Stomach (tissue), 19 donors: ENCODE results near the gene RFC2. TPM values are rescaled to one million over a fixed set of nuclear protein-coding genes. Genes with fewer than 3 reads are reported as not detected.
A peak's percentile ranks its signal among the peaks of the same experiment; 100 is the strongest.

Experiments
- DNase-seq, 2 donors: peaks; one replicate each; pipeline versions ENCODE4 v3.0.0 to v3.0.0-alpha.2; 2013 to 2019
- H3K27ac ChIP-seq, 5 donors: fragments of 200-600 bp in 4 of 5; sonication (generic) in 4 of 5; one replicate each; pipeline ENCODE4 v1.5.1; 2013 to 2019; ENCODE audit warnings: mild to moderate bottlenecking in 1 of 5, moderate library complexity in 1 of 5
- H3K27me3 ChIP-seq, 3 donors: fragments of 200-600 bp; sonication (generic); one replicate each; pipeline ENCODE4 v1.5.1; 2017 to 2019; ENCODE audit warnings: mixed run types in 1 of 3
- H3K36me3 ChIP-seq, 4 donors: fragments of 200-600 bp; sonication (generic); 1 replicate in 3 of 4; 2 replicates in 1 of 4; pipeline ENCODE4 v1.5.1; 2016 to 2019
- H3K4me1 ChIP-seq, 4 donors: fragments of 200-600 bp; sonication (generic); one replicate each; pipeline ENCODE4 v1.5.1; 2016 to 2019
- H3K4me3 ChIP-seq, 4 donors: fragments of 200-600 bp; sonication (generic) in 3 of 4; one replicate each; pipeline ENCODE4 v1.5.1; 2016 to 2019; ENCODE audit warnings: mild to moderate bottlenecking in 1 of 4
- H3K9me3 ChIP-seq, 4 donors: fragments of 200-600 bp; sonication (generic); one replicate each; pipeline ENCODE4 v1.5.1; 2016 to 2019
- EP300 ChIP-seq: sonication (generic); formaldehyde crosslinking; IDR thresholded peaks from one replicate; pipeline ENCODE4 v1.6.1; 2017; ENCODE audit warnings: antibody characterized with exemption
- POLR2A ChIP-seq, 4 donors: fragments of 450-650 bp; IDR thresholded peaks; one replicate each; pipeline ENCODE4 v1.6.1; 2016; ENCODE audit warnings: antibody characterized with exemption in 4 of 4, control low read depth in 2 of 4, mild to moderate bottlenecking in 1 of 4, moderate library complexity in 1 of 4
- POLR2AphosphoS5 ChIP-seq, 3 donors: sonication (generic); formaldehyde crosslinking; IDR thresholded peaks; one replicate each; pipeline ENCODE4 v1.6.1; 2016; ENCODE audit warnings: antibody characterized with exemption in 3 of 3
- WGBS, 5 donors: extraction: QIAGEN DNeasy Blood & Tissue Kit in 3 of 5; methylation state at CpG; one replicate each; pipeline versions ENCODE4 v1.1.5 to v1.1.7; 2013 to 2018; 5-methylcytosine and 5-hydroxymethylcytosine counted together
- intact Hi-C: fragments of 100-400 bp; cut with DNase I; formaldehyde crosslinking; loops from one replicate; pipeline ENCODE4 v1.15.1; 2023; ENCODE audit warnings: low total_unique reads
- long read RNA-seq, 10 donors: transcript quantifications; one replicate each; lab custom pipeline, GENCODE V29; 2026
- polyA plus RNA-seq, 3 donors: library from polyadenylated mRNA; stranded (reverse); fragments of 200-250 nt; gene quantifications; one replicate each; pipeline ENCODE4 v1.2.3, GENCODE V29; 2013
- total RNA-seq, 5 donors: library from RNA; depleted of rRNA; stranded (reverse); fragments of >200 nt; gene quantifications; one replicate each; pipeline versions ENCODE4 v1.1.0 to v1.2.3, GENCODE V29; 2014 to 2016
- TF ChIP-seq, protein P1 (sequence below), 7 experiments: fragments of 450-650 bp in 4 of 7; fragments of 200-600 bp in 3 of 7; sonication (generic) in 3 of 7; IDR thresholded peaks; one replicate each; pipeline ENCODE4 v1.5.1; 2016 to 2019; ENCODE audit warnings: antibody characterized with exemption in 7 of 7, control low read depth in 2 of 7, mild to moderate bottlenecking in 1 of 7
- donor health status: healthy with polysubstance abuse.
- donor health status: Bipolar disorder and iron deficiency.
- donor health status: healthy.

The RFC2 gene
- total RNA-seq (10 to 100 TPM in 4 of 5 donors, 1 to 10 TPM in 1; 7.7 to 39.1 (median 18.2) TPM), polyA plus RNA-seq (10 to 100 TPM; 22.0 to 27.8 (median 24.0) TPM)
- long read RNA-seq, donor 1, partial matches to known transcripts = 0 of 2 reads
- long read RNA-seq, donor 1, other reads (novel, unspliced or antisense) = 0 of 2 reads
- long read RNA-seq, donor 2, transcript RFC2-201 (11 exons, 1,695 nt) = major isoform, 5 of 5 reads
- long read RNA-seq, donor 2, partial matches to known transcripts = 0 of 5 reads
- long read RNA-seq, donor 2, other reads (novel, unspliced or antisense) = 0 of 5 reads
- long read RNA-seq, donor 3, transcript RFC2-201 (11 exons, 1,695 nt) = major isoform, 8 of 9 reads
- long read RNA-seq, donor 3, partial matches to known transcripts = 0 of 9 reads
- long read RNA-seq, donor 3, other reads (novel, unspliced or antisense) = 0 of 9 reads
- long read RNA-seq, donor 4 = 0 reads
- long read RNA-seq, donor 5, transcript RFC2-201 (11 exons, 1,695 nt) = major isoform, 8 of 9 reads
- long read RNA-seq, donor 5, partial matches to known transcripts = 0 of 9 reads
- long read RNA-seq, donor 5, other reads (novel, unspliced or antisense) = 0 of 9 reads
- long read RNA-seq, donor 6, transcript RFC2-201 (11 exons, 1,695 nt) = major isoform, 11 of 16 reads
- long read RNA-seq, donor 6, partial matches to known transcripts = 5 of 16 reads
- long read RNA-seq, donor 6, other reads (novel, unspliced or antisense) = 0 of 16 reads
- long read RNA-seq, donor 7, partial matches to known transcripts = 0 of 5 reads
- long read RNA-seq, donor 7, other reads (novel, unspliced or antisense) = 0 of 5 reads
- long read RNA-seq, donor 8, transcript RFC2-201 (11 exons, 1,695 nt) = major isoform, 5 of 5 reads
- long read RNA-seq, donor 8, partial matches to known transcripts = 0 of 5 reads
- long read RNA-seq, donor 8, other reads (novel, unspliced or antisense) = 0 of 5 reads
- long read RNA-seq, donor 9 = 0 reads
- long read RNA-seq, donor 10, partial matches to known transcripts = 0 of 2 reads
- long read RNA-seq, donor 10, other reads (novel, unspliced or antisense) = 0 of 2 reads

DNA sequence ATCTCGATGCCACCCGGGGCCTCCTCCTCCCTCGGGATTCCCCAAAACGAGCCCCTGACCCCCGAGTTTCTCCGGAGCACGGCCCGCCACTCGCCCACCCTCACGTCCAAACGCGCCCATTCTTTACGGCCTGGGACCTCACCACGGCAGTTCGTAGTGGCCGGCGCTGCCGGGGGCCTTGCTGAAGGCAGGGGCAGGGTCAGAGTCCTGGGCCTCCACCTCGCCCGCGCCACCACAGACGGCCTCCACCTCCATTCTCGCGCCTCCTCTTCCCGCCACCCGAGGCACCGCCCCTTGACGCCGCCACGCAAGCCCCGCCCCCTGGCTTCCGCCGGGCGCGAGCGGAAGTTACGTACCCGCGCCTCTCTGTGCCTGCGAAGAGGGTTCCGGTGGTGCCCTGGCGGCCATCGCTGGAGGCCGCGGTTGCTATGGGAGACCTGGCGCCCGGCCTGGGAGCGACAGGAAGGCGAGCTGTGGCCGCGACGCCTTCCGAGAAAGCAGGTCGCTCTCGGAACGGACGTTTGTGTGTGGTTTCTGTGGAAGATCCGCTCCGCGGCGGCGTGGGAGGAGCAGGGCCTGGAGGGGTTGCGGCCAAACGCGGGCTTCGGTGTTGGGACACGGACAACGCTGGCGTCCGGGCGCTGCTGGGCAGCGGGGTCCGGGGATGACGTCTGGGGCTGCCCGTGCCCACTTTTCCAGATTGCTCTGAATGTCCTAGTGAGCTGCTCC lies at the start of gene RFC2:
RFC2 (minus strand) TSS at position 271 of the 729 bp plus-strand sequence; CDS start at position 255, 16 bp downstream.
- H3K27ac ChIP-seq = peak within 1 kb of the TSS; percentile 93 to 97 (median 95)
- WGBS, 5 donors = 0% methylated on average over 45 to 75 of the region's 75 CpGs

GRCh38 chr7:74302745-74303221 lies 48.6 kb upstream of the RFC2 start:
- intact Hi-C loops = no loop called here
- WGBS, 5 donors = 33 to 60% (median 45%) methylated on average over 7 to 10 of the region's 10 CpGs
- no peak overlapping the region for H3K4me3 ChIP-seq
- peak overlapping the region in 2 of 5 donors; percentile 10 for H3K27ac ChIP-seq
- no peaks in the 10 kb centered on the region for H3K36me3 ChIP-seq
- H3K4me1 ChIP-seq = peaks cover 19 to 51% (median 37%) of the 10 kb centered on the region in 4 donors
- H3K9me3 ChIP-seq = no peaks in the 10 kb centered on the region
- TF ChIP-seq POLR2AphosphoS5 (IDR thresholded peaks at IDR 0.05) (no peak), EP300 (no peak), POLR2A (IDR thresholded peaks at IDR 0.05) (no peak)
- TF ChIP-seq, protein P1, sequence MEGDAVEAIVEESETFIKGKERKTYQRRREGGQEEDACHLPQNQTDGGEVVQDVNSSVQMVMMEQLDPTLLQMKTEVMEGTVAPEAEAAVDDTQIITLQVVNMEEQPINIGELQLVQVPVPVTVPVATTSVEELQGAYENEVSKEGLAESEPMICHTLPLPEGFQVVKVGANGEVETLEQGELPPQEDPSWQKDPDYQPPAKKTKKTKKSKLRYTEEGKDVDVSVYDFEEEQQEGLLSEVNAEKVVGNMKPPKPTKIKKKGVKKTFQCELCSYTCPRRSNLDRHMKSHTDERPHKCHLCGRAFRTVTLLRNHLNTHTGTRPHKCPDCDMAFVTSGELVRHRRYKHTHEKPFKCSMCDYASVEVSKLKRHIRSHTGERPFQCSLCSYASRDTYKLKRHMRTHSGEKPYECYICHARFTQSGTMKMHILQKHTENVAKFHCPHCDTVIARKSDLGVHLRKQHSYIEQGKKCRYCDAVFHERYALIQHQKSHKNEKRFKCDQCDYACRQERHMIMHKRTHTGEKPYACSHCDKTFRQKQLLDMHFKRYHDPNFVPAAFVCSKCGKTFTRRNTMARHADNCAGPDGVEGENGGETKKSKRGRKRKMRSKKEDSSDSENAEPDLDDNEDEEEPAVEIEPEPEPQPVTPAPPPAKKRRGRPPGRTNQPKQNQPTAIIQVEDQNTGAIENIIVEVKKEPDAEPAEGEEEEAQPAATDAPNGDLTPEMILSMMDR (IDR thresholded peaks at IDR 0.05) = no peak
- DNase-seq = no peak
- no peaks in the 10 kb centered on the region for H3K27me3 ChIP-seq

More for the DNA sequence above, at the start of gene RFC2:
- Histone ChIP-seq H3K36me3 (peaks cover 9 to 23% (median 22%) of the 10 kb centered on the region in 4 donors), H3K9me3 (no peaks in the 10 kb centered on the region), H3K27me3 (no peaks in the 10 kb centered on the region), H3K4me1 (peaks cover 14 to 49% (median 32%) of the 10 kb centered on the region in 4 donors), H3K4me3 (peak within 1 kb of the TSS; percentile 70 to 87 (median 76))
- DNase-seq = peak; percentile 98 to 99
- intact Hi-C loops = no loop called here
- TF ChIP-seq POLR2A (IDR thresholded peaks at IDR 0.05) (no peak), EP300 (peak; percentile 61), POLR2AphosphoS5 (IDR thresholded peaks at IDR 0.05) (peak; percentile 92 to 98 (median 94))
- TF ChIP-seq, protein P1 (IDR thresholded peaks at IDR 0.05) = peak in 4 of 7 experiments; percentile 21 to 69 (median 46)

GRCh38 chr7:74300926-74301325 lies 46.7 kb upstream of the RFC2 start:
- peaks cover 0 to 7% (median 0%) of the 10 kb centered on the region in 4 donors for H3K36me3 ChIP-seq
- WGBS, 5 donors = 80 to 94% (median 89%) methylated on average over 4 of the region's 4 CpGs
- no peak overlapping the region for H3K4me3 ChIP-seq
- no peaks in the 10 kb centered on the region for H3K27me3 ChIP-seq
- no peak for TF ChIP-seq EP300
- TF ChIP-seq, protein P1 (IDR thresholded peaks at IDR 0.05) = no peak
- TF ChIP-seq POLR2AphosphoS5 (IDR thresholded peaks at IDR 0.05) = no peak
- no peak for TF ChIP-seq POLR2A (IDR thresholded peaks at IDR 0.05)
- peaks cover under 1 to 32% (median 20%) of the 10 kb centered on the region in 4 donors for H3K4me1 ChIP-seq
- no peaks in the 10 kb centered on the region for H3K9me3 ChIP-seq
- intact Hi-C loops = no loop called here
- no peak for DNase-seq
- no peak overlapping the region for H3K27ac ChIP-seq
